HepG2 (cell line): Measurements from ENCODE around the gene MUL1. TPM values are rescaled to one million over a fixed set of nuclear protein-coding genes. Genes with fewer than 3 reads are reported as not detected.

ENCODE experiments used
- BHLHE40 ChIP-seq: IDR thresholded peaks from 2 replicates; pipeline ENCODE4 v1.6.1; 2011; ENCODE audit warnings: low read length, improper control_type of control experiment
- CENPBD1 ChIP-seq: sonication (generic); formaldehyde crosslinking; IDR thresholded peaks from 2 replicates; pipeline ENCODE4 v1.8.0; 2022; ENCODE audit warnings: missing genetic modification reagents, low read depth, mild to moderate bottlenecking, borderline replicate concordance
- ESRRA ChIP-seq: sonication (generic); formaldehyde crosslinking; IDR thresholded peaks from 2 replicates; pipeline ENCODE4 v1.5.1; 2020; ENCODE audit warnings: mild to moderate bottlenecking, low read depth, missing genetic modification reagents
- HMGXB4 ChIP-seq, 2 experiments: sonication (generic) in 1 of 2; formaldehyde crosslinking in 1 of 2; IDR thresholded peaks; 2 replicates each; pipeline versions ENCODE4 v1.4.0 to v1.6.1; 2018 to 2020; ENCODE audit warnings: missing genetic modification reagents in 2 of 2, borderline replicate concordance in 1 of 2, low read depth in 1 of 2, mild to moderate bottlenecking in 1 of 2, missing biosample characterization in 1 of 2
- ISL2 ChIP-seq: sonication (generic); formaldehyde crosslinking; IDR thresholded peaks from 2 replicates; pipeline ENCODE4 v1.5.0; 2020; ENCODE audit warnings: missing genetic modification reagents
- KMT2A ChIP-seq: sonication (generic); formaldehyde crosslinking; IDR thresholded peaks from 2 replicates; pipeline ENCODE4 v1.4.0; 2020; ENCODE audit warnings: missing genetic modification reagents
- MLLT10 ChIP-seq: sonication (generic); formaldehyde crosslinking; IDR thresholded peaks from 2 replicates; pipeline ENCODE4 v1.4.0; 2020; ENCODE audit warnings: missing genetic modification reagents
- NCOR1 ChIP-seq: fragments of 200-600 bp; sonication (generic); IDR thresholded peaks from 2 replicates; pipeline ENCODE4 v1.7.0; 2017; ENCODE audit warnings: antibody characterized with exemption, low read length, borderline replicate concordance
- POLR2G ChIP-seq: fragments of 200-400 bp; formaldehyde crosslinking; IDR thresholded peaks from 2 replicates; pipeline ENCODE4 v1.6.1; 2018; ENCODE audit warnings: mild to moderate bottlenecking, low read depth, low read length, moderate library complexity
- RBFOX2 ChIP-seq: fragments of 200-400 bp; formaldehyde crosslinking; IDR thresholded peaks from 2 replicates; pipeline ENCODE4 v1.6.1; 2017; ENCODE audit warnings: low read depth, mild to moderate bottlenecking, low read length
- SSRP1 ChIP-seq: IDR thresholded peaks from 2 replicates; pipeline ENCODE4 v1.6.1; 2016; ENCODE audit warnings: control low read depth
- TAF1 ChIP-seq: sonication (generic); formaldehyde crosslinking; IDR thresholded peaks from 2 replicates; pipeline ENCODE4 v1.4.0; 2020; ENCODE audit warnings: missing genetic modification reagents
- ZNF12 ChIP-seq: sonication (generic); formaldehyde crosslinking; IDR thresholded peaks from 2 replicates; pipeline ENCODE4 v1.5.0; 2020; ENCODE audit warnings: missing genetic modification reagents
- ZNF275 ChIP-seq: sonication (generic); formaldehyde crosslinking; IDR thresholded peaks from 2 replicates; pipeline ENCODE4 v1.8.0; 2022; ENCODE audit warnings: missing genetic modification reagents, mild to moderate bottlenecking, inconsistent platforms, borderline replicate concordance
- ZNF580 ChIP-seq: IDR thresholded peaks from 2 replicates; pipeline ENCODE4 v1.6.1; 2016; ENCODE audit warnings: low read depth, borderline replicate concordance
- ZNF629 ChIP-seq: sonication (generic); formaldehyde crosslinking; conservative IDR thresholded peaks from 2 replicates; pipeline ENCODE4 v1.5.0; 2020; ENCODE audit warnings: missing genetic modification reagents
- polyA plus RNA-seq, 8 experiments: library from polyadenylated mRNA; depleted of rRNA in 3 of 8; stranded (reverse) in 7 of 8; unstranded in 1 of 8; fragments of >200 nt; fragmentation: Illumina TruSeq in 4 of 8; extraction: Trizol in 4 of 8; gene quantifications; 2 replicates each; pipeline versions ENCODE4 v1.2.1 to v1.2.3, GENCODE V29; 2011 to 2016; ENCODE audit warnings: low read depth in 4 of 8, missing spikeins in 1 of 8, mixed read lengths in 1 of 8; ENCODE audit not compliant: insufficient read depth in 1 of 8
- total RNA-seq, 5 experiments: library from RNA; depleted of rRNA; stranded (reverse); fragments of >200 nt; fragmentation: Illumina TruSeq; extraction: Trizol; gene quantifications; 2 replicates each; pipeline ENCODE4 v1.2.3, GENCODE V29; 2016; ENCODE audit warnings: low read depth in 1 of 5
- TF ChIP-seq, protein P1 (sequence below): sonication (generic); formaldehyde crosslinking; conservative IDR thresholded peaks from 2 replicates; pipeline ENCODE4 v1.4.0; 2020; ENCODE audit warnings: missing genetic modification reagents
- TF ChIP-seq, protein P2 (sequence below): IDR thresholded peaks from 2 replicates; pipeline ENCODE4 v1.6.1; 2012; ENCODE audit warnings: inconsistent platforms
- TF ChIP-seq, protein P3 (sequence below): sonication (generic); formaldehyde crosslinking; IDR thresholded peaks from 2 replicates; pipeline ENCODE4 v1.4.0; 2020; ENCODE audit warnings: missing genetic modification reagents, borderline replicate concordance

MUL1 gene
- total and polyA plus RNA-seq, 2 of the 13 experiments (the other 11 are each of a cell fraction or from before 2014, with no cell fraction given): 21.5 to 26.5 TPM

- TF ChIP-seq HMGXB4 (CRISPR knock-in tag; IDR thresholded peaks at IDR 0.05; ENCODE audit: borderline replicate concordance in 1 of 2, low read depth in 1 of 2) (peak in 1 of 2 experiments; percentile 52; a peak in 1 of 4 replicates), TAF1 (peak; percentile 56; the same call in 1 of the 2 replicates), ZNF629 (CRISPR knock-in tag) (peak; percentile 100), ZNF275 (CRISPR knock-in tag) (0 out of 2 replicates have a peak, but pooled peaks have one; percentile 41), NCOR1 (peak; percentile 80), KMT2A (CRISPR knock-in tag) (peak; percentile 62), ZNF12 (CRISPR knock-in tag) (no peak; the same call in 1 of the 2 replicates), ZNF580 (CRISPR knock-in tag) (peak; percentile 81), SSRP1 (CRISPR knock-in tag) (peak; percentile 55; the same call in 1 of the 2 replicates), CENPBD1 (CRISPR knock-in tag) (no peak), RBFOX2 (peak; percentile 90), POLR2G (peak; percentile 86), ISL2 (peak; percentile 78), MLLT10 (CRISPR knock-in tag) (no peak), BHLHE40 (0 out of 2 replicates have a peak, but pooled peaks have one; percentile 5), ESRRA (CRISPR knock-in tag) (peak; percentile 74; the same call in 1 of the 2 replicates)
- TF ChIP-seq, protein P1, sequence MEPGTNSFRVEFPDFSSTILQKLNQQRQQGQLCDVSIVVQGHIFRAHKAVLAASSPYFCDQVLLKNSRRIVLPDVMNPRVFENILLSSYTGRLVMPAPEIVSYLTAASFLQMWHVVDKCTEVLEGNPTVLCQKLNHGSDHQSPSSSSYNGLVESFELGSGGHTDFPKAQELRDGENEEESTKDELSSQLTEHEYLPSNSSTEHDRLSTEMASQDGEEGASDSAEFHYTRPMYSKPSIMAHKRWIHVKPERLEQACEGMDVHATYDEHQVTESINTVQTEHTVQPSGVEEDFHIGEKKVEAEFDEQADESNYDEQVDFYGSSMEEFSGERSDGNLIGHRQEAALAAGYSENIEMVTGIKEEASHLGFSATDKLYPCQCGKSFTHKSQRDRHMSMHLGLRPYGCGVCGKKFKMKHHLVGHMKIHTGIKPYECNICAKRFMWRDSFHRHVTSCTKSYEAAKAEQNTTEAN: no peak; the same call in 1 of the 2 replicates
- TF ChIP-seq, protein P2, sequence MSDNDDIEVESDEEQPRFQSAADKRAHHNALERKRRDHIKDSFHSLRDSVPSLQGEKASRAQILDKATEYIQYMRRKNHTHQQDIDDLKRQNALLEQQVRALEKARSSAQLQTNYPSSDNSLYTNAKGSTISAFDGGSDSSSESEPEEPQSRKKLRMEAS: no peak
- TF ChIP-seq, protein P3, sequence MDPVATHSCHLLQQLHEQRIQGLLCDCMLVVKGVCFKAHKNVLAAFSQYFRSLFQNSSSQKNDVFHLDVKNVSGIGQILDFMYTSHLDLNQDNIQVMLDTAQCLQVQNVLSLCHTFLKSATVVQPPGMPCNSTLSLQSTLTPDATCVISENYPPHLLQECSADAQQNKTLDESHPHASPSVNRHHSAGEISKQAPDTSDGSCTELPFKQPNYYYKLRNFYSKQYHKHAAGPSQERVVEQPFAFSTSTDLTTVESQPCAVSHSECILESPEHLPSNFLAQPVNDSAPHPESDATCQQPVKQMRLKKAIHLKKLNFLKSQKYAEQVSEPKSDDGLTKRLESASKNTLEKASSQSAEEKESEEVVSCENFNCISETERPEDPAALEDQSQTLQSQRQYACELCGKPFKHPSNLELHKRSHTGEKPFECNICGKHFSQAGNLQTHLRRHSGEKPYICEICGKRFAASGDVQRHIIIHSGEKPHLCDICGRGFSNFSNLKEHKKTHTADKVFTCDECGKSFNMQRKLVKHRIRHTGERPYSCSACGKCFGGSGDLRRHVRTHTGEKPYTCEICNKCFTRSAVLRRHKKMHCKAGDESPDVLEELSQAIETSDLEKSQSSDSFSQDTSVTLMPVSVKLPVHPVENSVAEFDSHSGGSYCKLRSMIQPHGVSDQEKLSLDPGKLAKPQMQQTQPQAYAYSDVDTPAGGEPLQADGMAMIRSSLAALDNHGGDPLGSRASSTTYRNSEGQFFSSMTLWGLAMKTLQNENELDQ (CRISPR knock-in tag): no peak
These were observed 31.5 kb downstream of the MUL1 start (continued) for GRCh38 chr1:20476265-20477038.
